ENCODE data around the gene ZNF574. TPM values are rescaled to one million over a fixed set of nuclear protein-coding genes. Genes with fewer than 3 reads are reported as not detected.

The ZNF574 gene, protein sequence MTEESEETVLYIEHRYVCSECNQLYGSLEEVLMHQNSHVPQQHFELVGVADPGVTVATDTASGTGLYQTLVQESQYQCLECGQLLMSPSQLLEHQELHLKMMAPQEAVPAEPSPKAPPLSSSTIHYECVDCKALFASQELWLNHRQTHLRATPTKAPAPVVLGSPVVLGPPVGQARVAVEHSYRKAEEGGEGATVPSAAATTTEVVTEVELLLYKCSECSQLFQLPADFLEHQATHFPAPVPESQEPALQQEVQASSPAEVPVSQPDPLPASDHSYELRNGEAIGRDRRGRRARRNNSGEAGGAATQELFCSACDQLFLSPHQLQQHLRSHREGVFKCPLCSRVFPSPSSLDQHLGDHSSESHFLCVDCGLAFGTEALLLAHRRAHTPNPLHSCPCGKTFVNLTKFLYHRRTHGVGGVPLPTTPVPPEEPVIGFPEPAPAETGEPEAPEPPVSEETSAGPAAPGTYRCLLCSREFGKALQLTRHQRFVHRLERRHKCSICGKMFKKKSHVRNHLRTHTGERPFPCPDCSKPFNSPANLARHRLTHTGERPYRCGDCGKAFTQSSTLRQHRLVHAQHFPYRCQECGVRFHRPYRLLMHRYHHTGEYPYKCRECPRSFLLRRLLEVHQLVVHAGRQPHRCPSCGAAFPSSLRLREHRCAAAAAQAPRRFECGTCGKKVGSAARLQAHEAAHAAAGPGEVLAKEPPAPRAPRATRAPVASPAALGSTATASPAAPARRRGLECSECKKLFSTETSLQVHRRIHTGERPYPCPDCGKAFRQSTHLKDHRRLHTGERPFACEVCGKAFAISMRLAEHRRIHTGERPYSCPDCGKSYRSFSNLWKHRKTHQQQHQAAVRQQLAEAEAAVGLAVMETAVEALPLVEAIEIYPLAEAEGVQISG
- total RNA-seq: 14.5 and 17.2 TPM in 2 replicates

GRCh38 chr19:42075616-42076379, at the start of gene ZNF574:
TSS of gene ZNF574 (plus strand) at chr19:42076166. CDS start at chr19:42078607, 2,441 bp downstream.

GRCh38 chr19:42069619-42070351, 6.2 kb upstream of the ZNF574 start, which contains the start of gene GRIK5:
TSS of gene GRIK5 (minus strand) at chr19:42070206. CDS start at chr19:42065770, 4,436 bp downstream.

Other genes with a start within 250 kb of the ZNF574 start
- not detected in 2 replicates for gene LYPD4, start 231.5 kb upstream of the ZNF574 start, total RNA-seq
- not detected in 2 replicates for gene DMRTC2, start 231.1 kb upstream of the ZNF574 start, total RNA-seq
- 1,340 and 1,492 TPM in 2 replicates for gene RPS19, start 215.9 kb upstream of the ZNF574 start, total RNA-seq
- gene CD79A, start 198.9 kb upstream of the ZNF574 start, total RNA-seq: 0.10 and 0.47 TPM in 2 replicates
- gene ARHGEF1, start 193.0 kb upstream of the ZNF574 start, total RNA-seq: 82.4 and 89.8 TPM in 2 replicates
- gene ERFL, start 147.7 kb upstream of the ZNF574 start, total RNA-seq: not detected in 2 replicates
- gene RABAC1, start 116.8 kb upstream of the ZNF574 start, total RNA-seq: 142 and 147 TPM in 2 replicates
- not detected in 2 replicates for gene ATP1A3, start 81.9 kb upstream of the ZNF574 start, total RNA-seq
- gene GRIK5, start 6.0 kb upstream of the ZNF574 start, total RNA-seq: not detected in 2 replicates
- 1.00 and 1.9 TPM in 2 replicates for gene POU2F2, start 56.3 kb downstream of the ZNF574 start, total RNA-seq
- gene DEDD2, start 141.5 kb downstream of the ZNF574 start, total RNA-seq: 24.6 and 31.9 TPM in 2 replicates
- 6.2 and 7.4 TPM in 2 replicates for gene ZNF526, start 144.1 kb downstream of the ZNF574 start, total RNA-seq
- gene GSK3A, start 166.4 kb downstream of the ZNF574 start, total RNA-seq: 20.9 and 25.7 TPM in 2 replicates
- 33.5 and 47.5 TPM in 2 replicates for gene ERF, start 179.0 kb downstream of the ZNF574 start, total RNA-seq
- gene CIC, start 193.1 kb downstream of the ZNF574 start, total RNA-seq: 39.7 and 42.8 TPM in 2 replicates
- 0.27 and 1.0 TPM in 2 replicates for gene PRR19, start 226.0 kb downstream of the ZNF574 start, total RNA-seq
- 32.9 and 44.7 TPM in 2 replicates for gene PAFAH1B3, start 226.5 kb downstream of the ZNF574 start, total RNA-seq
- gene TMEM145, start 237.1 kb downstream of the ZNF574 start, total RNA-seq: 0.27 TPM in 1 of 2 replicates, not detected in the other
- gene MEGF8, start 249.5 kb downstream of the ZNF574 start, total RNA-seq: 17.9 and 22.0 TPM in 2 replicates